IPS-18c (cell line): ENCODE results near the gene TIMM10B.

Experiments used
- H3K4me3 ChIP-seq: 2 replicates; pipeline ENCODE4 v1.7.0; 2013; ENCODE audit warnings: low read depth, mild to moderate bottlenecking, low read length, moderate library complexity; ENCODE audit not compliant: insufficient read depth
- H3K9me3 ChIP-seq: one replicate; pipeline ENCODE4 v1.6.1; 2013; ENCODE audit warnings: mild to moderate bottlenecking, low read length, moderate library complexity; ENCODE audit not compliant: control insufficient read depth, insufficient read depth

The TIMM10B gene, protein sequence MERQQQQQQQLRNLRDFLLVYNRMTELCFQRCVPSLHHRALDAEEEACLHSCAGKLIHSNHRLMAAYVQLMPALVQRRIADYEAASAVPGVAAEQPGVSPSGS

DNA sequence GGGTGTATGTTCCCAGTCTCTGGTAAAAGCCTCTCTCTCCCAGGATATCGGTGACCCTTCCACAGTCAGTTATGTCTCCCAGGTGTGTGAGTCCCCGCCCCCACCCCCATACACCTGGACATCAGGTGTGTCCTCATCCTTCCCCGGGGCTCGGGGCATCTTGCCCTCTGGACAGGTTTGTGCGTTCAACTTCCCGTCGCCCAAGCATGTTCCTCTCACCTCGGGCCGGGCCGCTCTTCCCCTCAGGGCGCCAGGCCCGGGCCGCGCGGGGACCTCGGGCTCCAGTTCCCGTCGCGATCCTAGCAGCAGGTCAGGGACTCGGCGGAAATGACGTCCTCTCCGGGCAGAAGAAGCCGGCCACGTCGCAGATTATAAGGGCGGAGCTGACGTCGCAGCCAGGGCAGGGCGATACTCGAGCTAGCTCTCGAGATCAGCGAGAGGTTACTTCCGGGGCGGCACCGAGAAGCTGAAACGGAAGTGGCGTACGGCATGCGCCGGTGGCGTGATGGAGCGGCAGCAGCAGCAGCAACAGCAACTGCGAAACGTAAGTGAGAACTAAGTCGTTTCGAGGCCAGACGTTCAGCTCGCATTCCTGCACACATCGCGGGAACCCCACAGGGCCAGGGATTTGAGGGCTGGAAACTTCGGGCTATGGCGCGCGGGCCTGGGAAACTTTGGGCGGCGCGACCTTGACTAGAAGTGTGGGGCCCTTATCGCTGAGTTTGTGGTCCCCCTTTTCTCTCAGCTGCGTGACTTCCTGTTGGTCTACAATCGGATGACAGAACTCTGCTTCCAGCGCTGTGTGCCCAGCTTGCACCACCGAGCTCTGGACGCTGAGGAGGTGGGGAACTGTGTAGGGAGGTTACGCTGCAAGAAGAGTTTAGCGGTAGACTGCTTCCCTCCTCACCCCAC lies at the start of gene TIMM10B, which contains the start of gene ARFIP2:
TIMM10B (plus strand) TSS at position 490 of the 912 bp plus-strand sequence; CDS start at position 506, 16 bp downstream.
ARFIP2 (minus strand) TSS at position 320 of the 912 bp plus-strand sequence. CDS start 910 bp downstream, outside the sequence.
- peaks cover 2% of the 10 kb centered on the region for H3K9me3 ChIP-seq

DNA sequence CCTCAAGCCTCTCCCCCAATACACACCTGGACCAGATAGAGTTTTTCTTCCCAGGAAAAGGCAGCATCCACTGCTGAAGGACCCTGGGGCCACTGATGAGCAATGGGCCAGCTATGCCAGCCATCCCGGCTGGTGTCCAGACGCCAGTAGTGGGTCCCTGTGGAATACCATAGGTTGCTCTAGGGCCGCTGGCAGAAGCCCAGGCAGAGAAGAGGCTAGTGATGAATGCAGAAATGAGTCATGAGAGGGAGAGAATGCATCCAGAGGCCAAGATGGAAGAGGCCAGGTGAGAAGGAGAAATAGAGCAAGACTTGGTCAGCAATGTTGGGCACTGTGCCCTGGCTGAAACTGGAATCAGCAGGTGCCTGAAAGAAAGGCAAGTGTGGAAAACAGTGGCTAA lies 49.4 kb upstream of the TIMM10B start:
- no peaks in the 10 kb centered on the region for H3K9me3 ChIP-seq
- no peak overlapping the region for H3K4me3 ChIP-seq

More for the DNA sequence above, at the start of gene TIMM10B, which contains the start of gene ARFIP2:
- peak within 1 kb of the TSS; percentile 99 for H3K4me3 ChIP-seq

DNA sequence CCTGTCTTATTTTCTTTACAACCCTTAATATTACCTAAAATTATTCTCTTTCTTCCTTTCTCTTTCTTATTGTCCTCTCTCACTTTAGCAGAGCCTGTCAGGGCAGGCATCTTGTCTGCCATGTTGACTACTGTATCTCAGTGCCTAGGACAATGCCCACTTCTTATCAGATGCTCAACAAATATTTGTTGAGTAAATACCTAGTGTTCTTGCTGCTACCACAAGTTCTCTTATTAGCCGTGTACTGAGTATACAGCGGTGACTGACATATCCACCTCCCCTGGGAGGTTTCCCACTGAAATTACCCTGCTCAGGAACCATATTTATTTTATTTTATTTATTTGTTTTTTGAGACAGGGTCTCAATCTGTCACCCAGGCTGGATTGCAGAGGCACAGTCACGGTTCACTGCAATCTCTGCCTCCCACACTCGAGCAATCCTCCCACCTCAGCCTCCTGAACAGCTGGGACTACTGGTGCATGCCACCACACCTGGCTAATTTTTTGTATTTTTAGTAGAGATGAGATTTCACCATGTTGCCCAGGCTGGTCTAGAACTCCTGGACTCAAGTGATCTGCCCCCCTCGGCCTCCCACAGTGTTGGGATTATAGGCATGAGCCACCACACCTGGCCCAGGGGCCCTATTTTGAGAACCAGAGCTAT lies 47.2 kb upstream of the TIMM10B start:
- no peak overlapping the region for H3K4me3 ChIP-seq

DNA sequence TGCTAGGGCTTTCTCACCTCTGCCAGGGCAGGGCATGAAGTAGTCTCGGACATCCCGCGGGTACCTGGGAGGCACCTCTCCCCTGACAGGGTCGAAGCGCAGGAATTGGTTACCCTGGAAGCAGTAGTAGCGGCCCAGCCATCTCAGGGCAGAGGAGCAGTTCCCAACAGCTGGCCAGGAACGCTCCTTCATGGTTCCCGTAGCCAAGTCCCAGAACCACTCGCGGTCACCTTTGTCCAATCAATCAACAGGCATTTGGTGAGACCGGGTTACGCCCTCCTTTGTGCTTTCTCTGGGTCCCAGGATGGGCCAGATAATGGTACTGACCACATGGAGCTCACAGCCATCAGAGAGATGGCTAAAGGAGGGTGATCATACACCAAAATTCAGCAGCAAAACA lies 43.9 kb upstream of the TIMM10B start:
- Histone ChIP-seq H3K9me3 (no peaks in the 10 kb centered on the region), H3K4me3 (no peak overlapping the region)

More for the DNA sequence above, 47.2 kb upstream of the TIMM10B start:
- H3K9me3 ChIP-seq: no peaks in the 10 kb centered on the region

DNA sequence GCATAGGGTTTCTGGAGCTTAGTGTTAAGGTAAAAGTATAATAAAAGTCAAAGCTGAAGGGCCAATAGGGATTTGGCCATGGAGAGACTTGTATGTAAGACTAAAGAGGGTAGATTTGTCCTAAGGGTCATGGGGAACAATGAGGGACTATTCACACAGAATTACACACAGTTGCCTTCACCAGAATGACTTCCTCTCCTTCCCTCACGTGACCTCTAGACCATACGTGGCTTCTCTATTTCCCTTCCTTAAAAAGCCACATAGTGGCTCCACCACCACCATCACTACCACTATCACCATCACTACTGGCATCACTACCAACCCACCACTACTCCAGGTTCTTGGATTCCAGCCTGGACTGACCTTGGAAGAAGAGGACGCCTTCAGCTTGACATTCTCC lies 43.3 kb upstream of the TIMM10B start:
- Histone ChIP-seq H3K9me3 (no peaks in the 10 kb centered on the region), H3K4me3 (no peak overlapping the region)

DNA sequence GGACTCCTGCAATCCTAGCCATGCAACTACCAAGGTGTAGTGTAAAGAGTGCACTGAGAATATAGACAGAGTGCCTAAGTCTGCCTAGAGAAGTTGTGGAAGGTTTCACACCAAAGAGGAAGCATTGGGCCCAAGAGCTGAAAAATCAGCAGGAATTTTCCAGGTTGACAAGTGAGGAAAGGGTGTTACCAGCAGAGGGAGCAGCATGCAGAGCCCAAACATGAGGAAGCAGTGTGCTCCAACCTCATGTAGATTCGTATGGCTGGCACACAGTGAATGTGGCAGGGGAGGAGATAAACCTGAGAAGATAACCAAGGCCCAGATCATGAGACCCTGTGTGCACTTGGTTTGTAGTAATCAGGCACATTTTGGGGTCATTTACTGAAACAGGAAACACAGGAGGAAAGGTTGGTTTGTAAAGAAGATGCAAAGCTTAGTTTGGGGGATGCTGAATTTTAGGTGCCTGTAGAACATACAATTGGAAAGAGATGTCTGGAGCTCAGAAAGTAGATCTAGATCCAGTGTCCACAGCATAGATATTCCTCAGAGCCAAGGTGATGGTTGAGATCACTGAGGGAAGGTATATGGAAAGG lies 42.2 kb upstream of the TIMM10B start:
- no peak overlapping the region for H3K4me3 ChIP-seq
- no peaks in the 10 kb centered on the region for H3K9me3 ChIP-seq

DNA sequence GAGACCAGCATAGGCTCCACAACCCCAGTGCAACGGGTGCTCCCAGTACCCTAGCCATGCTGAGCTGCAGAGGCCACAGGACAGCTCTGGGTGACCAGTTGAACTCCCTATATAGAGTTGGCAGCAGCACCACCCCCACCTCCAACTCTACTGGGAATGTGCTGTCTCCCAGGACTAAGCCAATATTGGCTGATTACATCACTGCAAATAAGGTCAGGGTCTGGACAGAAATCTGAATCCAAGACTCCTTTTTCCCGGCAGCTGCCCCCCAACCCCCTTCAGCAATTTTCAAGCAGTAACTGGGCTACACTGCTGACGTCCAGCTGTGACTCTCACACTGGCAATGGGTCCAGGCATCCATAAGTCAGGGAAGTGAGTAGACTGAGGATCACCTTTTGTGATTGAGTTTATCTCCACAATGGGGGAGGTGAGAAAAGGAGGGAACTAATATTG lies 40.4 kb upstream of the TIMM10B start, which contains the start of gene HPX:
HPX (minus strand) TSS at position 82 of the 453 bp plus-strand sequence; CDS start at position 58, 24 bp downstream.
- H3K4me3 ChIP-seq: no peak within 1 kb of the TSS
- no peaks in the 10 kb centered on the region for H3K9me3 ChIP-seq

DNA sequence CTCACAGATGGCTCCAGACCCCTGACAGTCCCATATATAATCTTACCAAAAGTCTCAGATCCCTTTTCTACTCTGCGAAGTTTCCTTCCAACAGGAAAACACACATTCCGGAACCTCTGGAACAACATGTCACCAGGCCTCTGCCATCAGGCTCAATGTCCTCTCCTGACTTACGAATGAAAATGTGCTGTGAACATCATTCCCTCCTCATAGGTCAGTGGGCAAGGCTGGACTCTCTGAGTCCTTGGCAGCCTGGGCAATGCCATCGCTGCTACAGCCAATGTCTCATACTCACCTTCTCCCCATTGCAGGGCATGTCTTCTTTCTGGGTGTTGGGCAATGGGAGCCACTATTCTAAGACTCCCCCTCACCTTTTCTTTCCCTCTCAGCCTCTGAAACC lies 38.9 kb upstream of the TIMM10B start:
- H3K9me3 ChIP-seq: no peaks in the 10 kb centered on the region
- no peak overlapping the region for H3K4me3 ChIP-seq

DNA sequence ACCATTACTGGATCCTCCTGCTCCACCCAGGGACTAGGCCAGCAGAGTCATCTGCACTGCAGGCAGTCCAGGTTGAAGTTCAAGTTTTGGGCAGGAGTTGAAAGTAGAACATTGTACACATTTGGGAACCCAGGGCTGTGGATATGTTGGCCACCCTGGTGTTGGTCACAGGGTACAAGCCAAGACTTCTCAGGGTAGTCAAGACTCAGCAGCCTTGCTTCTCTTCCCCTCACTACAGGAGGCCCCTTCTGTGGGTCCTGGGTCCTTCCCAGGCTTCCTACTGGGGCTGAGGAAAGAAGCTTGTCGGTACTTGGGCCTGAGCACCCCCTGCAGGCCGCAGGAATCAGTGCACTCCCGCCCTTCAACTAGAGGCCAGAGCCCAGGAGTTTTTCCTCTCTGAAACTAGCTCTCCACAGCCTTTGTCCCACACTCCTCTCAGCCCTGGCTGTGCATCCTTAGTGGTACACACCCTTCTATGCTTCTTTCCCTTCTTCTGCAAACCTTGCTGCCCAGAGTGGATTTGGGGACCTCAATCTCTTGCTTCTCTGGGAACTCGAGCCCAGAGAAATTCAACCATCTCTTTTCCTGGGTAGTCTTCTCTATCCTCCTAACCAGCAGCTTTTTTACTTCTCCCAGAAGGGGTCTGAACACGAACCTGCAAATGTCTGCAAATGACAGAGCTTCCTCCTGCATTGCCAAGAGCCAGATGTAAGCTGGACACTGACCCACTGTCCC lies 37.9 kb upstream of the TIMM10B start:
- no peaks in the 10 kb centered on the region for H3K9me3 ChIP-seq

DNA sequence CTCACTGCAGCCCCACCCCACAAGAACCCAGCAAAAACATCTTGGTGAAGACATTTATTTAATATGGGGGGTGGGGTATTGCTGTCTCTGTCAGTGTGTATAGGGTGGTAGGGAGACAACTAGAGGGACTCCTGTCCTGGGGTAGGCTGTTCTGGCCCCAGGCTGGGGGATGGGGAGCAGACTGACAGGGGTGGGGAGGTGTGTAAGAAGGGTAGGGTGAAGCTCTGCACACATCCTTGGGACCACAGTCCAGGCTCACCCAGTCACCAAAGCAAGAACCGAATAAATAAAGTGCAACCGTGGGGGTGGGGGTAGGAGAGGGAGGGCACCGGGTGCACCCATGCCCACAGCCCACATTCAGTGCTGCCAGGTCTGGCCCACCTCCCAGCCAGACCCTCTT lies 32.7 kb upstream of the TIMM10B start:
- H3K9me3 ChIP-seq: no peaks in the 10 kb centered on the region
- no peak overlapping the region for H3K4me3 ChIP-seq

More for the DNA sequence above, 37.9 kb upstream of the TIMM10B start:
- H3K4me3 ChIP-seq: no peak overlapping the region

DNA sequence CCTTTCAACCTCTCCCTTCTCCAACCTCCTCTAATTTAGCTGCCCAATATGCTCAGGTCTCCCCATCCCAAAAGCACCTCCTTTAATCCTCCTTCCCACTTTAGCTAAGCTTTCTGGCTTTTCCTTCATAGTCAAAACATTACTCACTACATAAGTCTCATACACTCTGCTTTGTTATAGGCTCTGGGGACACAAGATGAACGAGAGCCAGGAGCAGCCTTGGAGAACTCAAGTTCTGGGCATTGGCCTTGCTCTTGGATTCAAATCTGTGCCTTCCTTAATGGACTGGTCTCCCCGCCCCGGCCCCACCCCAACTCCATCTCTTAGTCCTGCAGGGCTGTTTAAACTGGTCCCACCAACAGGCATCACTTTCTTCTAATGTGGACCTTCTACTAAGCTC lies 29.1 kb upstream of the TIMM10B start:
- Histone ChIP-seq H3K4me3 (no peak overlapping the region), H3K9me3 (no peaks in the 10 kb centered on the region)

DNA sequence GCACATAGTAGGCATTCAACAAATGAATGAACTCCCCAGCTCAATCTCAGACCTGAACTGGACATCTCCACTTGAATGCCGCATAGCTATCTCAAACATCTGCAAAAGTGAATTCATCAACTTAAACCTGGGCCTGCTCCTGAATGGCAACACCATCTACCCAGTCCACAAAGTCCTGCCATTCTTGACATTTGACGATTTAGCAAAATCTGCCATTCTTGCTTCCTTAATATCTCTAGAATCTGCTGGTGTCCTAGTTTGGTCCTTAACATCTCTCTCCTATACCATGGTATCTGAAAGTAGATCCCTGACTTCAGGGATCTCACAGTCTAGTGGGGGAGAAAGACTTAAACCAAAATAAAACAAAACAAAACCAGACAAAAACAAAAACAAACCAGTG lies 28.1 kb upstream of the TIMM10B start:
- Histone ChIP-seq H3K4me3 (no peak overlapping the region), H3K9me3 (no peaks in the 10 kb centered on the region)

DNA sequence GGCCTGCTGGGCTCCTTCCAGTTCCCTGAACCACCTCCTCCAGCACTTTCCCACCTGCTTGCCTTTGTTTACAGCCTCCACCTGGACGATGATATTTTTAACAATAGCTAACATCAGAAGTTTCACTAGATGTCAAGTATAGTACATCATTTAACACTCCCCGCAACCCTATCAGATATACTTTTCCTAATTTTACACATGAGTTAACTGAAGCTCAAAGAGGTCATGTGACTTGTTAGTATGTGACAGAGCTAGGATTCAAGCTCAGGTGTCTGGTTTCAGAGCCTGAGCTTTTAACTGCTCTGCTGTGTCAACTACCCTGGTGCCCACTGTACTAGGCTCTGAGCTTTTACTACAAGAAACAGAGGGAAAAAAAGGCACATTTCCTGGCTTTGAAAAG lies 26.2 kb upstream of the TIMM10B start:
- Histone ChIP-seq H3K4me3 (no peak overlapping the region), H3K9me3 (no peaks in the 10 kb centered on the region)

DNA sequence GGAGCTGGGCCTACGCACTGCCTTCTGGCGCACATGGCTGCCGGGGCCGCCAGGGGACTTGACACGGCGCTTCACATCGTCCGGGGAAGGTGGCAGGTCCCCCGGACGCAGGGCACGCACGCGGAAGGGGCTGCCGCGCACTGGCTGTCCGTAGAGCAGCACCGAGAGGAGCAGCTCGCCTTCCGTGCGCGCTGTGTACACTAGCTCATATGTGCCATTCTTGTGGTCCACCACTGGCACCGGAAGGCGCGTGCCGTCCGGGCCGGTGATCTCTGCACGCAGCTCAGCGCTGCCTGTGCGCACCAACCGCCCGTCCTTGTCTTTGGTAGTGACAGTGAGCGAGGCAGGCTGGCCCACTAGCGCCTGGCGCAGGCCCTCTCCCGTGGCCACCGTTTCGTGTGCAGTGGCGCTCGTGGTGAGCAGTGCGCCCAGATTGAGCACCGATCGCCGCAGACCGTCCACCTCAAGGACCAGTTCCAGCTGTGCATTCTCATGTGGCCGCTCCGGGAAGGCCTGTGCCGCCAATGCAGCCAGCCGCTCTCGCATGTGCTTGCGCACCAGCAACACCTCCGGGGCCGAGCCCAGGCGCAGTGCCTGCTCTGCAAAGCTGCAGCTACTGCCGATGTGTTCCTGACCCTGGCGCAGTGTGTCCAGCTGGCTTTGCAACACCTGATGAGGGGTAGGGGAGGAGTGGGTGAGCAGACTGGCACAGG lies 24.8 kb upstream of the TIMM10B start:
- Histone ChIP-seq H3K9me3 (no peaks in the 10 kb centered on the region), H3K4me3 (no peak overlapping the region)

DNA sequence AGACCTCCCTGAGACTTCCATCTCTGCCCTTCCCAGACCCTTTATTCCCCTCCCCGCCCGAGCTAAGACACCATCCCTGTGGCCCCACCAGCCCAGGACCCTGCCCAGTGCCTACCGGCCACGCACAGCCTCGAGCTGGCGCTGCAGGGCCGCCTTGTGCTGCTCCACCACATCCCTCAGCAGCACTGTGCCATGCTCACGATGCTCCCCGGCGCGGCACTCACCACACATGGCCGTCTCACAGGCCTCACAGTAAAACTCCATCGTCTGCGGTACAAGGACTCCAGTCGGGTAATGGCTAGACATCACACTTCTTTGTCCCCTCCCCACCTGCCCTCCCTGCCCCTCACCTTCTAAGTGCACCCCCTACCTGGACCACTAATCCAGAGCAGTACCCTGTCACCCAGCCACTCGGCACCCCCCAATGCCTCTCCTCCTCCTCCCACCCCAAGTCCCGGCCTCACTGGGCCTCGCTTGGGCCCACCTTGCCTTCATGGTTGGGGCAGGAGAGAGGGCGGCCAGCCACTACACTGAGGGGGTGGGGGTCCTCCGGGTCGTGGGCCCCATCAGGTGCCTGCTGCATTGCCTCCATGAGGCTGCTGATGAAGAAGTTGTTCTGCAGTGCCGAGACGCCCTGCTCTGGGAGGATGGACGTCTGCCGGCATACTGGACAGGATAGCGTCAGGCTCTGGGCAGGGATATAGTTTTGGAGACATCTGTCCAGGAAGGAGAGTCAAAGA lies 23.6 kb upstream of the TIMM10B start:
- Histone ChIP-seq H3K9me3 (no peaks in the 10 kb centered on the region), H3K4me3 (no peak overlapping the region)
